IgD-negative memory B cell (primary cell): ENCODE data around the gene CSNK1D. TPM values are rescaled to one million over a fixed set of nuclear protein-coding genes. Genes with fewer than 3 reads are reported as not detected.
"Not testable (repeated sequence)": the region's sequence is repeated elsewhere in the genome, so short reads cannot be mapped to it uniquely, and the experiment has no call there.

Experiments
- H3K27ac Mint-ChIP-seq, 3 donors: one replicate each; pipeline ENCODE4 v1.8.0; 2020 to 2022; ENCODE audit warnings: mild to moderate bottlenecking in 3 of 3, mixed read lengths in 3 of 3, moderate library complexity in 1 of 3
- H3K27me3 Mint-ChIP-seq: one replicate; pipeline ENCODE4 v1.8.0; 2021; ENCODE audit warnings: mixed read lengths
- H3K36me3 Mint-ChIP-seq: one replicate; pipeline ENCODE4 v1.8.0; 2020; ENCODE audit warnings: mild to moderate bottlenecking, mixed read lengths
- H3K4me1 Mint-ChIP-seq, 3 donors: one replicate each; pipeline ENCODE4 v1.8.0; 2020 to 2022; ENCODE audit warnings: mixed read lengths in 3 of 3, mild to moderate bottlenecking in 1 of 3
- H3K4me3 Mint-ChIP-seq, 4 donors: one replicate each; pipeline ENCODE4 v1.8.0; 2020 to 2022; ENCODE audit warnings: mild to moderate bottlenecking in 4 of 4, mixed read lengths in 4 of 4, moderate library complexity in 3 of 4
- H3K9me3 Mint-ChIP-seq, 3 donors: one replicate each; pipeline ENCODE4 v1.8.0; 2020 to 2021; ENCODE audit warnings: mixed read lengths in 3 of 3, mild to moderate bottlenecking in 1 of 3
- polyA plus RNA-seq: library from polyadenylated mRNA; unstranded; fragments of 300-500 nt; fragmentation: Illumina TruSeq; gene quantifications from one replicate; pipeline ENCODE4 v1.2.3, GENCODE V29; 2021

The CSNK1D gene
- polyA plus RNA-seq, 1 donor from 2014 or later, result 78.3 TPM

GRCh38 chr17:82259972-82260961 is 13.2 kb downstream of the CSNK1D start:
- H3K9me3 Mint-ChIP-seq, H3K4me1 Mint-ChIP-seq, H3K36me3 Mint-ChIP-seq, H3K4me3 Mint-ChIP-seq, H3K27me3 Mint-ChIP-seq: not testable (repeated sequence)
- peak overlapping the region in 1 of 3 donors; percentile 77 for H3K27ac Mint-ChIP-seq

- H3K4me1 Mint-ChIP-seq, result peaks cover 2 to 8% (median 6%) of the 10 kb centered on the region in 3 donors
- H3K9me3 Mint-ChIP-seq, result no peaks in the 10 kb centered on the region
- no peak overlapping the region for H3K4me3 Mint-ChIP-seq
- H3K36me3 Mint-ChIP-seq, result peaks cover 4% of the 10 kb centered on the region
- H3K27ac Mint-ChIP-seq, result peak overlapping the region in 2 of 3 donors; percentile 27 to 35
- H3K27me3 Mint-ChIP-seq, result no peaks in the 10 kb centered on the region
Measured at GRCh38 chr17:82258555-82258954, 14.9 kb downstream of the CSNK1D start.

- peak overlapping the region; percentile 62 to 95 (median 73) for H3K27ac Mint-ChIP-seq
- no peaks in the 10 kb centered on the region for H3K9me3 Mint-ChIP-seq
- peak overlapping the region in 1 of 4 donors; percentile 35 for H3K4me3 Mint-ChIP-seq
- H3K4me1 Mint-ChIP-seq, result peaks cover 2 to 8% (median 6%) of the 10 kb centered on the region in 3 donors
- peaks cover 4% of the 10 kb centered on the region for H3K36me3 Mint-ChIP-seq
- H3K27me3 Mint-ChIP-seq, result no peaks in the 10 kb centered on the region
Measured at GRCh38 chr17:82257473-82257872, 16.0 kb downstream of the CSNK1D start.

GRCh38 chr17:82256242-82256885 is 17.1 kb downstream of the CSNK1D start:
- no peak overlapping the region for H3K4me3 Mint-ChIP-seq
- H3K27ac Mint-ChIP-seq, result peak overlapping the region in 2 of 3 donors; percentile 10 to 86
- peaks cover 2 to 8% (median 6%) of the 10 kb centered on the region in 3 donors for H3K4me1 Mint-ChIP-seq
- peaks cover 6% of the 10 kb centered on the region for H3K36me3 Mint-ChIP-seq
- H3K9me3 Mint-ChIP-seq, result no peaks in the 10 kb centered on the region
- H3K27me3 Mint-ChIP-seq, result no peaks in the 10 kb centered on the region

- no peaks in the 10 kb centered on the region for H3K9me3 Mint-ChIP-seq
- peaks cover 8% of the 10 kb centered on the region for H3K36me3 Mint-ChIP-seq
- H3K27ac Mint-ChIP-seq, result peak overlapping the region; percentile 10 to 86 (median 73)
- no peaks in the 10 kb centered on the region for H3K27me3 Mint-ChIP-seq
- H3K4me3 Mint-ChIP-seq, result no peak overlapping the region
- peaks cover 2 to 6% (median 4%) of the 10 kb centered on the region in 3 donors for H3K4me1 Mint-ChIP-seq
Measured at GRCh38 chr17:82255402-82255972, 18.0 kb downstream of the CSNK1D start.

- not testable (repeated sequence) for H3K4me1 Mint-ChIP-seq, H3K36me3 Mint-ChIP-seq, H3K4me3 Mint-ChIP-seq, H3K9me3 Mint-ChIP-seq, H3K27me3 Mint-ChIP-seq, H3K27ac Mint-ChIP-seq
Measured at GRCh38 chr17:82254746-82255145, 18.8 kb downstream of the CSNK1D start.

GRCh38 chr17:82254096-82254495 is 19.4 kb downstream of the CSNK1D start:
- not testable (repeated sequence) for H3K4me3 Mint-ChIP-seq, H3K27me3 Mint-ChIP-seq, H3K36me3 Mint-ChIP-seq, H3K4me1 Mint-ChIP-seq, H3K9me3 Mint-ChIP-seq, H3K27ac Mint-ChIP-seq

GRCh38 chr17:82253179-82253544 is 20.3 kb downstream of the CSNK1D start:
- Mint-ChIP-seq H3K9me3 (no peaks in the 10 kb centered on the region), H3K36me3 (peaks cover 8% of the 10 kb centered on the region), H3K27me3 (no peaks in the 10 kb centered on the region), H3K27ac (peak overlapping the region in 1 of 3 donors; percentile 78), H3K4me3 (peak overlapping the region in 1 of 4 donors; percentile 43), H3K4me1 (peaks cover under 1 to 4% (median 4%) of the 10 kb centered on the region in 3 donors)

GRCh38 chr17:82252511-82253178 is 20.9 kb downstream of the CSNK1D start:
- Mint-ChIP-seq H3K9me3 (no peaks in the 10 kb centered on the region), H3K27ac (peak overlapping the region in 1 of 3 donors; percentile 78), H3K27me3 (no peaks in the 10 kb centered on the region), H3K4me1 (peaks cover 3 to 8% (median 4%) of the 10 kb centered on the region in 3 donors), H3K4me3 (peak overlapping the region in 1 of 4 donors; percentile 43), H3K36me3 (peaks cover 8% of the 10 kb centered on the region)

GRCh38 chr17:82250868-82251500 is 22.5 kb downstream of the CSNK1D start:
- Mint-ChIP-seq H3K27ac (peak overlapping the region in 1 of 3 donors; percentile 26), H3K36me3 (peaks cover 7% of the 10 kb centered on the region), H3K4me1 (peaks cover 4 to 16% (median 6%) of the 10 kb centered on the region in 3 donors), H3K27me3 (no peaks in the 10 kb centered on the region), H3K4me3 (no peak overlapping the region), H3K9me3 (no peaks in the 10 kb centered on the region)

- Mint-ChIP-seq H3K9me3 (no peaks in the 10 kb centered on the region), H3K4me3 (peak overlapping the region in 1 of 4 donors; percentile 32), H3K27me3 (no peaks in the 10 kb centered on the region), H3K27ac (no peak overlapping the region), H3K4me1 (peaks cover 4 to 16% (median 6%) of the 10 kb centered on the region in 3 donors), H3K36me3 (peaks cover 5% of the 10 kb centered on the region)
Measured at GRCh38 chr17:82249896-82250581, 23.5 kb downstream of the CSNK1D start.

- H3K4me3 Mint-ChIP-seq, result no peak overlapping the region
- no peaks in the 10 kb centered on the region for H3K9me3 Mint-ChIP-seq
- peak overlapping the region in 2 of 3 donors; percentile 35 to 81 for H3K27ac Mint-ChIP-seq
- H3K27me3 Mint-ChIP-seq, result no peaks in the 10 kb centered on the region
- H3K36me3 Mint-ChIP-seq, result peaks cover 8% of the 10 kb centered on the region
- H3K4me1 Mint-ChIP-seq, result peaks cover 6 to 18% (median 9%) of the 10 kb centered on the region in 3 donors
Measured at GRCh38 chr17:82248815-82249674, 24.5 kb downstream of the CSNK1D start.
